Adipocyte (in vitro differentiated cells): Measurements from ENCODE around the gene NHERF2.

Experiments
- DNase-seq: peaks from one replicate; pipeline ENCODE4 v3.0.0-alpha.2; 2015; ENCODE audit warnings: low read depth
- H3K27me3 ChIP-seq: replicated peaks from 2 replicates; pipeline ENCODE4 v1.7.0; 2013; ENCODE audit warnings: mild to moderate bottlenecking, low read length, moderate library complexity; ENCODE audit not compliant: control insufficient read depth, insufficient read depth
- H3K36me3 ChIP-seq: 2 replicates; pipeline ENCODE4 v1.7.0; 2013; ENCODE audit warnings: low read length, mild to moderate bottlenecking, moderate library complexity; ENCODE audit not compliant: control insufficient read depth, insufficient read depth, severe bottlenecking
- H3K4me1 ChIP-seq: 2 replicates; pipeline ENCODE4 v1.7.0; 2013; ENCODE audit warnings: mild to moderate bottlenecking, low read length, moderate library complexity; ENCODE audit not compliant: control insufficient read depth, insufficient read depth
- H3K4me3 ChIP-seq: 2 replicates; pipeline ENCODE4 v1.7.0; 2013; ENCODE audit warnings: mild to moderate bottlenecking, low read length, moderate library complexity
- H3K9ac ChIP-seq: 2 replicates; pipeline ENCODE4 v1.7.0; 2013; ENCODE audit warnings: mild to moderate bottlenecking, low read length, moderate library complexity
- H3K9me3 ChIP-seq: 2 replicates; pipeline ENCODE4 v1.7.0; 2013; ENCODE audit warnings: mild to moderate bottlenecking, low read length, moderate library complexity; ENCODE audit not compliant: control insufficient read depth

NHERF2 gene

DNA sequence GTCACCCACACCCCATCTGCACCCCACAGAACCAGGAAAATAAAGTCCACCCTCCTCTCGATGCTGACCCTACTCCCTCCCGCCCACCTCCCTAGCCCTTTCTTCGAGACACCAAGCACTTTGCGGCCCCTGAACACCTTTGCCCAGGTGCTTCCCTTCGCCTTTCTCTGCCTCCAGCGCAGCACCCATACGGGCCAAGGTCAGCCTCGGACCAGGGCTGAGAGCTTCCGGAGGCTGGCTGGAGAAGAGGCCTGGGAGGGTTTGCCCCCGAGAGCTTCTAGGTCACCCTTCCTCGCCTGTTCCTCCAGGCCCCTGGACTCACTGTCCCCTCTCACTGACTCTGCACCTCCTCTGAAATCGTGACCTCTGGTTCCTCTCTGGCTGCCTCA lies 2.7 kb upstream of the NHERF2 start:
- peak overlapping the region; percentile 63 for H3K9ac ChIP-seq
- H3K4me3 ChIP-seq: no peak overlapping the region
- H3K27me3 ChIP-seq: peaks cover 4% of the 10 kb centered on the region
- no peaks in the 10 kb centered on the region for H3K9me3 ChIP-seq
- no peak for DNase-seq
- H3K4me1 ChIP-seq: peaks cover 16% of the 10 kb centered on the region
- no peaks in the 10 kb centered on the region for H3K36me3 ChIP-seq

DNA sequence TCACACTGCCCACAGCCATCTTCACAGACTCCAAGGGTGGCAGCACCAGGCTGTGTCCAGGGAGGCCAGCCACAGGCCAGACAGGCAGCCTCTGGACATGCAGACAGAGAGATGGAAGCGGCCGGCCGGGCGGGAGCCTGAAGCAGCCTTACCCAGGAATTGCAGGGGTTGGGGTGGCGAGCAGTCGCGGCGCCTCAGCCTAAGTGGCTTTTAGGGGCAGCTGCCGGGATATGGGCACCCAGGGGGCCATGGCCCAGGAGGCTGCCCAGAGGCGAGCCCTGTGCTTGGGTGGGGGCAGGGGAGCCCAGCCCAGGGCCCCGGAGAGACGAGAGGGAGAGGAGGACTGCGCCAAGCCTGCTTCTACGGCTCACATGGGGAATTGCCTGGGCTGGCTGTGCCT lies 1.5 kb upstream of the NHERF2 start:
- H3K4me3 ChIP-seq: no peak overlapping the region
- no peaks in the 10 kb centered on the region for H3K27me3 ChIP-seq
- no peaks in the 10 kb centered on the region for H3K9me3 ChIP-seq
- no peaks in the 10 kb centered on the region for H3K36me3 ChIP-seq
- no peak overlapping the region for H3K9ac ChIP-seq
- no peak for DNase-seq
- H3K4me1 ChIP-seq: peaks cover 16% of the 10 kb centered on the region

DNA sequence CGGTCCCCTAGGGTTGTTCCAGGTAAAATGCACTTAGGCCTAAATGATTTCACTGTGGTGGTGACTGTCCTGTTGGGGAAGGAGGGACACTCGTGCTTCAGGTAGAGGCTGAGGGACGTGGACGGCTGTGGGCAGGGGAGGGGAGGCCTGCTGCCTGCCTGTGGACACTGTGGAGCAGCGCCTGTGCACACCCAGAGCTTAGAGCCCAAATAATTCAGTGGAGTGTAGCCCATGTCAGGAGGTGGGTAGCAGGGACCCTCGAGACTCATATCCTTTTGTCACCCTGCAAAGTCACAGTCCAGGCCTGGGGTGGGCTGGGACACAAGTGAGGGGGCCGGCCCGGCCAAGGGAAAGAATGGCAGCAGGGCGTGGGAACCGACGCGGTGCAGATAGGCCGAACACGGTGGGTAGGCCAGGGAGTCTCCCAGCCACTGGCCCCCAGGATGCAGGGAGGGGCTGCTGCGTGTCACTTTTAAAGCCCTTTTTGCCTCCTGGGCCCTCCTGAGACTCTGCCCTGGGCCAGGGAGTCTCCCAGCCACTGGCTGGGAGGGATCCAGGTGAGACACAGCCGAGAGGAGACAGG lies 733 bp upstream of the NHERF2 start:
- no peak for DNase-seq
- no peaks in the 10 kb centered on the region for H3K9me3 ChIP-seq
- no peaks in the 10 kb centered on the region for H3K36me3 ChIP-seq
- peaks cover 16% of the 10 kb centered on the region for H3K4me1 ChIP-seq
- H3K4me3 ChIP-seq: peak overlapping the region; percentile 52
- no peaks in the 10 kb centered on the region for H3K27me3 ChIP-seq
- H3K9ac ChIP-seq: peak overlapping the region; percentile 62

DNA sequence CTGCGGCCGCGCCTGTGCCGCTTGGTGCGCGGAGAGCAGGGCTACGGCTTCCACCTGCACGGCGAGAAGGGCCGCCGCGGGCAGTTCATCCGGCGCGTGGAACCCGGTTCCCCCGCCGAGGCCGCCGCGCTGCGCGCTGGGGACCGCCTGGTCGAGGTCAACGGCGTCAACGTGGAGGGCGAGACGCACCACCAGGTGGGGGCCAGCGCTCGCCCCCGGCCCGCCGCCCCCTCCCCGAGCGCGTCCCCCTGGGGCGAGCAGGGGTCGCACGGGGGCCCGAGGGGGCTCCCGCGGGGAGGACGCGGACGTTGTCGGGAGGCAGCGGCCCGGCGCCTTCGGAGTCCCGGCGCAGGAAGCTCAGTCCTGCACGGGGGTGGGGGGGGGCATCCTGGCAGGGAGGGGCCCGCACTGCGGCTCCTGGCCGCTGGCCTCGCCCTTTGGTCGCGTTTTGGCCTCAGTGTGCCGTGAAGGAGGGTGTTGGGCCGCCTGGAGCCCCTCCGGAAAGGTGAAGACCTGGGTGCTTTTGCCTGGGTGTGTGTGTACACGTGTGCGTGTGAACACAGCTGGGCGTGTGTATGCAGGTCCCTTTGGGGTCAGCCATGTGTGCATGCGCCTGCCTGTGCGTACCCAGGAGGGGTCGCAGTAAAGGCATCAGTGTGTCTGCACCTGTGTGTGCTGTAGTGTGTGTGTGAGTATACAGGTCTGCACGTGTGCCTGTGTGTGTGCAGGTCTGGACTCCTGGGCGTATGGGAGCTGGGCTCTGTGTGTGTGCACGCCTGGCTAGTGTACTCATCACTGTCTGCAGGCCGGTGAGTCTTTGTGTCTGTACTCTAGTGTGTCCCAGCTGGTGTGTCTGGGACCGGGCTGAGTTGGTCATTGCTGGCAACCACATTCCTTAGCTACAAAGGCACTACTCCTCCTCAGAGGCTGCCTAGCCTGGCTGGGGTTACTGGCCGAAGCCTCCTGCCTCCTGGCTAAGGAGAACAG lies 615 bp downstream of the NHERF2 start:
- peaks cover 16% of the 10 kb centered on the region for H3K4me1 ChIP-seq
- peak; percentile 55 for DNase-seq
- no peaks in the 10 kb centered on the region for H3K9me3 ChIP-seq
- H3K36me3 ChIP-seq: no peaks in the 10 kb centered on the region
- peak overlapping the region; percentile 79 for H3K4me3 ChIP-seq
- H3K9ac ChIP-seq: peak overlapping the region; percentile 54
- no peaks in the 10 kb centered on the region for H3K27me3 ChIP-seq

DNA sequence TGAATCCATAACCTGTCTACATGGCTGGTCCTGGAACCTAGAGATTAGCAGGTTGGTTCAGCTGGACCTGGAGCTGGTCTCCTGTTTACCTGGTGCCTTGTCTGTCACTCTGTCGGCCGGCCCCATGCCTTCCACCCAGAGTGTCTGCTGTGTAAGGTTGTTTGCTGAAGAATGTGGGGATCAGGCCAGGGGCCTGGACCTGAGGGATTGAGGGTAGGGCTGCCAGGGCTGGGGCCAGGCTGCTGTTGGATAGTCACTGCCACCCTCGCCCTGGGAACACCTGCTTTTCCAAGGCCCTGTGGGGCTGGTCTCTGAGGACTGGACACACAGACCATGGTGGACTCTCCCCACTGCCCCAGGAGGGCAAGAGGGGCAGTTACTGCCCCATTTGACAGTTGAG lies 1.4 kb downstream of the NHERF2 start:
- Histone ChIP-seq H3K4me1 (peaks cover 12% of the 10 kb centered on the region), H3K9ac (no peak overlapping the region), H3K27me3 (no peaks in the 10 kb centered on the region), H3K4me3 (peak overlapping the region; percentile 79), H3K36me3 (no peaks in the 10 kb centered on the region), H3K9me3 (no peaks in the 10 kb centered on the region)
- DNase-seq: no peak

DNA sequence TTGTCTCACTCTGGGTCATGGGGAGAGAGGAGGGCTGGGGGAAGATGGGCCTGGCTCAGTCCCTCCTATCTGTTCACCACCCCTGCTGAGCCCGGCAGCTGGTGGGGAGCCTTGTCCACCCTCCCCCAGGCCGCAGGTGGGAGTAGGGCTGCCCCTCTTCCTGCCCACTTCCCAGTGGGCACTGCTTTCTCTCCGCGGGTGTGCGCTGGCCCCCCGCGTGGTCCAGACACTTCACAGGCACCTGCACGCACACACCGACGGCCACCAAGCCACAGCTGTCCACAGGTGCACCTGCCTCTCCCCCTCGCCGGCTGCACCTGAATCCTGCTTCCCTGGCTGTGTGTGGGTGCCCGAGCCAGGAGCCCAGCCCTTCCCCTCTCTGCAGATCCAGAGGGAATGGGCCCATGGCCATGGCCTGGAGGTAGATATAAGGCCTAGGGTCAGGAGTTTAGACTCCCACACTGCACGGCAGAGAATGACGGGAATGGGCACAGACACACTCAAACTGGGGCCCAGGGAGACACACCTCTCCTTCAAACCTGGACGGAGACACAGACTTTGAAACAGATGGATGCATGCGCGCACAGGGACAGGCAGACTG lies 2.0 kb downstream of the NHERF2 start:
- no peak for DNase-seq
- Histone ChIP-seq H3K9me3 (no peaks in the 10 kb centered on the region), H3K27me3 (no peaks in the 10 kb centered on the region), H3K9ac (no peak overlapping the region), H3K4me1 (peaks cover 17% of the 10 kb centered on the region), H3K4me3 (no peak overlapping the region), H3K36me3 (no peaks in the 10 kb centered on the region)

DNA sequence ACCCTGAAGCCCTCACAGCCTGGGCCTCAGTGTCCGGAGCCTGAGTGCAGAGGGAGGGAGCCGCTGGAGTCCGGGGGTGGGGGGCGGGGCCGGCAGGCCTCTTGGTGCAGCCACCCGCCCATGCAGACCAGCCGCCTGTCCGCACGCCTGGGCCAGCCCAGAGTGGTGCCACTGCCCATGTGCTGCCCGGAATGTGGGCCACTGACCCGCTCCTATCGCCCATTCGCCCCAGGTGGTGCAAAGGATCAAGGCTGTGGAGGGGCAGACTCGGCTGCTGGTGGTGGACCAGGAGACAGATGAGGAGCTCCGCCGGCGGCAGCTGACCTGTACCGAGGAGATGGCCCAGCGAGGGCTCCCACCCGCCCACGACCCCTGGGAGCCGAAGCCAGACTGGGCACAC lies 2.6 kb downstream of the NHERF2 start:
- H3K9me3 ChIP-seq: no peaks in the 10 kb centered on the region
- no peak for DNase-seq
- H3K27me3 ChIP-seq: no peaks in the 10 kb centered on the region
- no peaks in the 10 kb centered on the region for H3K36me3 ChIP-seq
- H3K4me3 ChIP-seq: no peak overlapping the region
- peaks cover 22% of the 10 kb centered on the region for H3K4me1 ChIP-seq
- H3K9ac ChIP-seq: no peak overlapping the region

DNA sequence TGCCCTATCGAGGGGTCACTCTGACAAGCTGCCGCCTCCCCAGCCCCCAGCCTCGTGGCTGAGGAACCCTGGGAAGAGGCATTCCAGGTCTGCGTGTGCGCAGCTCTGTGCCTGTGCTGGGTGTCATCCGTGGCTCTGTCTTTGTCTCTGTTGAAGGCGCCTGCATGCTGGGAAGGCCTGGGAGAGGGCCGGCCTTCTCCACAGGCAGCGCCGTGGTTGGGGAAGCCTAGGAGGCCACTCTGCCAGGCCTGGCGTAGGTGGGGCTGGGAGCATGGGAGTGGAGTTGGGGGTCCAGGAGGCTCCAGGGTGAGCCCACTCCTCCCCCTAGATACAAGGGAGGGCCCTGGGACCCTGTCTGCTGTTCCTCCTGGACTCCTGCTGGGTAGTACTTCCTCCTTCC lies 3.3 kb downstream of the NHERF2 start:
- Histone ChIP-seq H3K9me3 (no peaks in the 10 kb centered on the region), H3K27me3 (no peaks in the 10 kb centered on the region), H3K4me3 (no peak overlapping the region), H3K4me1 (peaks cover 27% of the 10 kb centered on the region), H3K36me3 (no peaks in the 10 kb centered on the region), H3K9ac (no peak overlapping the region)
- DNase-seq: no peak

DNA sequence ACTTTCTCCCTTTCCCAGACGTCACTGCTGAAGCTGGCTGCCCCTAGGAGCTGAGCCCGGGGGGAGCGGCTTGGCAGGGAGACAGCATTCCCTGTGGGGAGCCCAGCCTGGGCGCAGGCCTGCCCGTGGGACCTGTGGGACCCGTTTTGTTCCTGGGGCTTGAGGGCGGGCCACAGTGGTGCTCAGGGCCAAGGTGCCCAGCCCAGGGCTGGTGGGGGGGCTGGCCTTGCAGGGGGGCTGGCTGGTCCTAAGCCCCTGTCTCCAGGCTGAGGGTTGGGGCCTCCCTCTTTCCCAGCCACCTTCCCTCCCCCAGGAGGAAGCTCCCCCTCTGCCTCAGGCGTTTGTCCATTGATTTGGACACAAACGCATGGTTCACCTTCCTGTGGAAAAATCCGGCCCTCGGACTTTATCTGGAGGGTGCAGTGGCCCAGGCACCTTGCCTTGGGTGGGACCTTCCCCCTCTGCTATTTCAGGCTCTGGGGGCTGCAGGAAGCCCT lies 4.4 kb downstream of the NHERF2 start:
- no peak for DNase-seq
- Histone ChIP-seq H3K27me3 (no peaks in the 10 kb centered on the region), H3K9me3 (no peaks in the 10 kb centered on the region), H3K36me3 (no peaks in the 10 kb centered on the region), H3K4me1 (peaks cover 38% of the 10 kb centered on the region), H3K9ac (no peak overlapping the region), H3K4me3 (no peak overlapping the region)

DNA sequence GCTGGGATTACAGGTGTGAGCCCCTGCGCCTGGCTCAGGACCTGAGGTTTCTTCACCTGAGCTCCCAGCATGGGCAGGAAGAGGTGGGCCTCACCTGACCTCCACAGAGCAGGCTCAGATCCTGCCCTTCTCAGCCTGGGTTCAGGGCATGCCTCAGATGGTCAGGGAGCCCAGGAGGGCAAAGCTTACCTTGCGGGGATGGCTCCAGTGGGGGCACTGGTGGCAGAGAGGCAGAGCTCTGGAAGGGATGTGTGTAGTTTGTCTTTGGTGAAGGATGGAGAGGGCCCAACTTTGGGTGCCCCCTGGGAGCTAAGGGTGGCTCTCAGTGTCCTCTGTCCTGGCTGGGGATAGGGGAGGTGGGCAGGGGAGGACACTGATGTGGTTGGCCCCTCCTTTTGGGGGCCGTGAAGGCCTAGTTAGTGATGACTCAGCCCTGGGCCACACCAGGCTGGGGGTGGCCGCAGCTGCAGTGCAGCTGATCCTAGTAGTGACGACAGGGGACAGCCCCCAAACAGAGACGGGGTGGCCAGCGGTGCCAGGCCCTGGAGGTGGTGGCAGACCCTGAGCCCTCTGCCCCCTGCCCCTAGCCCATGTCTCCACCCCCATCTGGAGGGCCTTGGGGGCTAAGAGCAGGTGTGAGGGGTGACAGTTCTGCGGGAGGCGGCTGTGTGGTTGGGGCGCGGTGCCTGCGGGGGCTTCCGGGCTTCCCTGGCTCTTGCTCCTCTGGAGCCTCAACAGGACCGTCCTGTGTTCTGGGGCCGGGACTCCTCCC lies 5.8 kb downstream of the NHERF2 start:
- Histone ChIP-seq H3K9me3 (no peaks in the 10 kb centered on the region), H3K36me3 (no peaks in the 10 kb centered on the region), H3K27me3 (no peaks in the 10 kb centered on the region), H3K9ac (no peak overlapping the region), H3K4me1 (peaks cover 39% of the 10 kb centered on the region), H3K4me3 (no peak overlapping the region)
- peak; percentile 49 for DNase-seq
